HEK293 (cell line): ENCODE results near the gene NFE2L1.

ENCODE experiments used
- CTCF ChIA-PET: fragments of 350-600 bp; formaldehyde crosslinking; extraction: SDS; loops from one replicate; lab custom pipeline; 2021; ENCODE audit warnings: antibody characterized with exemption; lab: Yijun Ruan, JAX
- POLR2A ChIA-PET: fragments of 300-600 bp; formaldehyde crosslinking; extraction: SDS; loops from one replicate; lab custom pipeline; 2020; ENCODE audit warnings: antibody characterized with exemption, inconsistent platforms; lab: Yijun Ruan, JAX
- H3K27ac ChIP-seq: fragments of 200-500 bp; sonication (Bioruptor generic); 2 replicates; pipeline ENCODE4 v1.5.1; 2014; ENCODE audit warnings: low read depth, low read length, control low read depth, inconsistent platforms; ENCODE audit errors: extremely low read depth
- H3K36me3 ChIP-seq, 2 experiments: fragments of 200-500 bp in 1 of 2; sonication (Bioruptor generic) in 1 of 2; 1 replicate in 1 of 2; 2 replicates in 1 of 2; pipeline ENCODE4 v1.5.1; 2014 to 2017; ENCODE audit warnings: inconsistent platforms in 2 of 2, low read length in 2 of 2; ENCODE audit not compliant: control insufficient read depth in 2 of 2, insufficient read depth in 1 of 2
- H3K4me1 ChIP-seq: fragments of 200-500 bp; sonication (Bioruptor generic); 2 replicates; pipeline ENCODE4 v1.5.1; 2014; ENCODE audit warnings: mild to moderate bottlenecking, low read length, inconsistent platforms; ENCODE audit not compliant: control insufficient read depth, insufficient read depth
- H3K4me3 ChIP-seq: 2 replicates; pipeline ENCODE4 v1.5.1; 2011; ENCODE audit warnings: low read depth, mild to moderate bottlenecking, control low read depth, low read length, moderate library complexity
- H3K9me3 ChIP-seq: fragments of 200-500 bp; sonication (Bioruptor generic); 2 replicates; pipeline ENCODE4 v1.5.1; 2014; ENCODE audit warnings: low read depth, low read length, inconsistent platforms; ENCODE audit not compliant: control insufficient read depth, insufficient read depth
- ATF2 ChIP-seq: fragments of 450-650 bp; formaldehyde crosslinking; IDR thresholded peaks from 2 replicates; pipeline ENCODE4 v1.5.1; 2016; ENCODE audit warnings: missing biosample characterization, missing genetic modification characterization, low read depth
- KLF9 ChIP-seq: fragments of 450-650 bp; formaldehyde crosslinking; IDR thresholded peaks from 2 replicates; pipeline ENCODE4 v1.5.1; 2016; ENCODE audit warnings: missing biosample characterization, missing genetic modification characterization, low read depth
- PBX3 ChIP-seq: sonication (generic); formaldehyde crosslinking; IDR thresholded peaks from 2 replicates; pipeline ENCODE4 v1.8.1; 2022; ENCODE audit warnings: mild to moderate bottlenecking, moderate library complexity, missing genetic modification reagents
- PRDM1 ChIP-seq: fragments of 450-650 bp; formaldehyde crosslinking; IDR thresholded peaks from 2 replicates; pipeline ENCODE4; 2016; ENCODE audit warnings: missing biosample characterization, missing genetic modification characterization
- PRDM4 ChIP-seq: fragments of 450-650 bp; formaldehyde crosslinking; IDR thresholded peaks from 2 replicates; pipeline ENCODE4 v1.5.1; 2017; ENCODE audit warnings: missing biosample characterization, missing genetic modification characterization
- SETDB1 ChIP-seq: IDR thresholded peaks from one replicate; pipeline ENCODE4 v1.6.1; 2017; ENCODE audit warnings: mild to moderate bottlenecking, low read length, moderate library complexity, mixed read lengths; ENCODE audit not compliant: insufficient read length
- YY1 ChIP-seq: fragments of 450-650 bp; formaldehyde crosslinking; IDR thresholded peaks from 2 replicates; pipeline ENCODE4 v1.5.1; 2018; ENCODE audit warnings: missing biosample characterization, missing genetic modification characterization
- ZBTB11 ChIP-seq: fragments of 450-650 bp; formaldehyde crosslinking; conservative IDR thresholded peaks from 2 replicates; pipeline ENCODE4 v1.5.1; 2016; ENCODE audit warnings: low read depth, missing biosample characterization, missing genetic modification characterization
- ZBTB6 ChIP-seq: fragments of 450-650 bp; formaldehyde crosslinking; IDR thresholded peaks from 2 replicates; pipeline ENCODE4 v1.5.1; 2017; ENCODE audit warnings: missing biosample characterization, missing genetic modification characterization
- ZIC2 ChIP-seq: fragments of 450-650 bp; formaldehyde crosslinking; IDR thresholded peaks from 2 replicates; pipeline ENCODE4 v1.5.1; 2016; ENCODE audit warnings: missing biosample characterization, missing genetic modification characterization
- ZNF112 ChIP-seq: fragments of 450-650 bp; formaldehyde crosslinking; IDR thresholded peaks from 2 replicates; pipeline ENCODE4 v1.5.0; 2017; ENCODE audit warnings: missing biosample characterization, missing genetic modification characterization
- ZNF2 ChIP-seq: fragments of 450-650 bp; formaldehyde crosslinking; IDR thresholded peaks from 2 replicates; pipeline ENCODE4 v1.5.1; 2016; ENCODE audit warnings: missing biosample characterization, missing genetic modification characterization
- ZNF23 ChIP-seq: fragments of 450-650 bp; formaldehyde crosslinking; IDR thresholded peaks from 2 replicates; pipeline ENCODE4 v1.5.1; 2016; ENCODE audit warnings: missing biosample characterization, missing genetic modification characterization, borderline replicate concordance
- ZNF302 ChIP-seq: fragments of 450-650 bp; formaldehyde crosslinking; IDR thresholded peaks from 2 replicates; pipeline ENCODE4 v1.5.1; 2016; ENCODE audit warnings: missing biosample characterization, missing genetic modification characterization, low read depth
- ZNF324 ChIP-seq: fragments of 450-650 bp; formaldehyde crosslinking; IDR thresholded peaks from 2 replicates; pipeline ENCODE4 v1.5.1; 2016; ENCODE audit warnings: missing biosample characterization, missing genetic modification characterization
- ZNF423 ChIP-seq: fragments of 450-650 bp; formaldehyde crosslinking; IDR thresholded peaks from 2 replicates; pipeline ENCODE4 v1.5.1; 2016; ENCODE audit warnings: missing biosample characterization, missing genetic modification characterization
- ZNF629 ChIP-seq: fragments of 450-650 bp; formaldehyde crosslinking; IDR thresholded peaks from 2 replicates; pipeline ENCODE4 v1.5.1; 2017; ENCODE audit warnings: missing biosample characterization, missing genetic modification characterization
- ZSCAN23 ChIP-seq: fragments of 450-650 bp; formaldehyde crosslinking; IDR thresholded peaks from 2 replicates; pipeline ENCODE4 v1.5.1; 2016; ENCODE audit warnings: missing biosample characterization, missing genetic modification characterization
- ZSCAN30 ChIP-seq: fragments of 450-650 bp; IDR thresholded peaks from 2 replicates; pipeline ENCODE4 v1.5.1; 2018; ENCODE audit warnings: missing biosample characterization, mild to moderate bottlenecking, missing genetic modification characterization, moderate library complexity

NFE2L1 gene

GRCh38 chr17:48107137-48108055 lies 59.2 kb downstream of the NFE2L1 start, which contains the start of gene SNX11 (continued):
- TF ChIP-seq ZSCAN30 (tag by site-specific recombination): no peak
- TF ChIP-seq ZNF302: no peak
- no peak for TF ChIP-seq ZNF112
- TF ChIP-seq ZNF423 (tag by site-specific recombination): peak; percentile 40; the same call in 1 of the 2 replicates

GRCh38 chr17:48110761-48111160 lies 62.6 kb downstream of the NFE2L1 start:
- CTCF ChIA-PET: interaction anchor here (0.7 kb wide), 1 partner anchor 205 kb away, joined by 4 read pairs; no protein-coding TSS in a partner anchor
- Histone ChIP-seq H3K9me3 (no peaks in the 10 kb centered on the region), H3K27ac (no peak overlapping the region)
- POLR2A ChIA-PET: interaction anchor here (0.6 kb wide), 1 partner anchor 85 kb away, joined by 4 read pairs; no protein-coding TSS in a partner anchor
- TF ChIP-seq ZNF324 (no peak), SETDB1 (no peak), YY1 (tag by site-specific recombination) (no peak), ZBTB11 (tag by site-specific recombination) (peak; percentile 45), PBX3 (no peak), ZBTB6 (no peak), ZNF629 (tag by site-specific recombination) (0 out of 2 replicates have a peak, but pooled peaks have one; percentile 31), ZNF23 (tag by site-specific recombination) (no peak), PRDM4 (tag by site-specific recombination) (no peak), PRDM1 (tag by site-specific recombination) (0 out of 2 replicates have a peak, but pooled peaks have one; percentile 15), ATF2 (tag by site-specific recombination) (peak; percentile 66; the same call in 1 of the 2 replicates), ZIC2 (tag by site-specific recombination) (no peak), ZSCAN23 (tag by site-specific recombination) (no peak), ZNF2 (tag by site-specific recombination) (no peak), KLF9 (tag by site-specific recombination) (no peak)
- TF ChIP-seq, all 188 proteins: peak for 4
- no peak overlapping the region for H3K4me3 ChIP-seq
- peaks cover 8% of the 10 kb centered on the region for H3K4me1 ChIP-seq
- peaks cover 19% of the 10 kb centered on the region in 2 experiments for H3K36me3 ChIP-seq
